Left ventricle myocardium inferior (tissue), 1 donor: Measurements from ENCODE around the gene AQR. TPM values are rescaled to one million over a fixed set of nuclear protein-coding genes. Genes with fewer than 3 reads are reported as not detected.

Experiments used
- DNase-seq: peaks from one replicate; pipeline ENCODE4 v3.0.0-alpha.2; 2020
- H3K27ac ChIP-seq: fragments of 200-600 bp; replicated peaks from 2 replicates; pipeline ENCODE4 v1.8.0; 2021
- H3K27me3 ChIP-seq: fragments of 200-600 bp; 2 replicates; pipeline ENCODE4 v1.8.0; 2021; ENCODE audit warnings: low read depth
- H3K36me3 ChIP-seq: fragments of 200-600 bp; 2 replicates; pipeline ENCODE4 v1.8.0; 2021
- H3K4me1 ChIP-seq: fragments of 200-600 bp; 2 replicates; pipeline ENCODE4 v1.8.0; 2021
- H3K4me3 ChIP-seq: fragments of 200-600 bp; 2 replicates; pipeline ENCODE4 v1.8.0; 2021; ENCODE audit warnings: mild to moderate bottlenecking, moderate library complexity
- H3K9me3 ChIP-seq: fragments of 200-600 bp; replicated peaks from 2 replicates; pipeline ENCODE4 v1.8.0; 2021
- intact Hi-C: fragments of 100-400 bp; cut with micrococcal nuclease; formaldehyde crosslinking; loops from one replicate; pipeline ENCODE4 v1.11.0; 2022
- total RNA-seq: library from RNA; stranded (reverse); fragmentation: NEBNext Ultra II Directional; extraction: Animal tissue kit (Norgen Biotek cat#: 25700); gene quantifications from one replicate; pipeline ENCODE4 v1.2.1, GENCODE V29; 2021
- TF ChIP-seq, protein P1 (sequence below): fragments of 200-600 bp; IDR thresholded peaks from 2 replicates; pipeline ENCODE4 v1.8.0; 2021; ENCODE audit warnings: antibody characterized with exemption, mild to moderate bottlenecking, borderline replicate concordance
- donor health status: DM: no; HTN: yes; CAD: no; lungs with severe emphysema.

The AQR gene
- total RNA-seq, 1 donor from 2014 or later: 9.8 TPM

DNA sequence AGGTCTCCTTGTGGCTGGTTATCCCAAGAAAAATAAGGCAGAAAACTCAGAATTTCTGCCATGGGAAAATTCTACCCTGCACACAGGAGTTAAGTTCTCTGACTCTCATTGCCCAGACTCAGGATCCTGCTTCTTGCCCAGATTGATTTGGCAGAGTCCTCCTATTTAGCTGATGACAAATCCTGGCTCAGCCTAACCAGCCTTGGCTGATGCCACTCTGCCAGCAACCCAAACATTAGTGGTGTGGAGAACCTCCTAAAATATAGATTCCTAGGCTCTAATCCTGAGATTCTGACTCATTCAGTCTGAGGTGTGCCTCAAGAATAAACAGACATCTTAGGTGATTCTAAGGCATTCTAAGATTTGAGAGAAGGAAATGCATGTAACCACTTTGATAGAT, 113.6 kb downstream of the AQR start:
- TF ChIP-seq, protein P1, sequence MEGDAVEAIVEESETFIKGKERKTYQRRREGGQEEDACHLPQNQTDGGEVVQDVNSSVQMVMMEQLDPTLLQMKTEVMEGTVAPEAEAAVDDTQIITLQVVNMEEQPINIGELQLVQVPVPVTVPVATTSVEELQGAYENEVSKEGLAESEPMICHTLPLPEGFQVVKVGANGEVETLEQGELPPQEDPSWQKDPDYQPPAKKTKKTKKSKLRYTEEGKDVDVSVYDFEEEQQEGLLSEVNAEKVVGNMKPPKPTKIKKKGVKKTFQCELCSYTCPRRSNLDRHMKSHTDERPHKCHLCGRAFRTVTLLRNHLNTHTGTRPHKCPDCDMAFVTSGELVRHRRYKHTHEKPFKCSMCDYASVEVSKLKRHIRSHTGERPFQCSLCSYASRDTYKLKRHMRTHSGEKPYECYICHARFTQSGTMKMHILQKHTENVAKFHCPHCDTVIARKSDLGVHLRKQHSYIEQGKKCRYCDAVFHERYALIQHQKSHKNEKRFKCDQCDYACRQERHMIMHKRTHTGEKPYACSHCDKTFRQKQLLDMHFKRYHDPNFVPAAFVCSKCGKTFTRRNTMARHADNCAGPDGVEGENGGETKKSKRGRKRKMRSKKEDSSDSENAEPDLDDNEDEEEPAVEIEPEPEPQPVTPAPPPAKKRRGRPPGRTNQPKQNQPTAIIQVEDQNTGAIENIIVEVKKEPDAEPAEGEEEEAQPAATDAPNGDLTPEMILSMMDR: no peak
- Histone ChIP-seq H3K4me1 (peaks cover 33% of the 10 kb centered on the region), H3K36me3 (peaks cover 57% of the 10 kb centered on the region), H3K4me3 (no peak overlapping the region), H3K27me3 (no peaks in the 10 kb centered on the region), H3K27ac (peak overlapping the region; percentile 38), H3K9me3 (no peaks in the 10 kb centered on the region)
- DNase-seq: no peak
- intact Hi-C loops: loop anchor here (10.0 kb wide), 1 partner anchor 51 kb away; no protein-coding TSS in a partner anchor

GRCh38 chr15:34855413-34855812, 114.1 kb downstream of the AQR start:
- peaks cover 33% of the 10 kb centered on the region for H3K4me1 ChIP-seq
- no peak for DNase-seq
- peak overlapping the region; percentile 38 for H3K27ac ChIP-seq
- TF ChIP-seq, protein P1: no peak
- H3K9me3 ChIP-seq: no peaks in the 10 kb centered on the region
- H3K36me3 ChIP-seq: peaks cover 52% of the 10 kb centered on the region
- no peaks in the 10 kb centered on the region for H3K27me3 ChIP-seq
- intact Hi-C loops: loop anchor here (10.0 kb wide), 1 partner anchor 51 kb away; no protein-coding TSS in a partner anchor
- no peak overlapping the region for H3K4me3 ChIP-seq

GRCh38 chr15:34854232-34854631, 115.3 kb downstream of the AQR start:
- TF ChIP-seq, protein P1: no peak
- H3K27me3 ChIP-seq: no peaks in the 10 kb centered on the region
- no peak overlapping the region for H3K27ac ChIP-seq
- no peak overlapping the region for H3K4me3 ChIP-seq
- DNase-seq: no peak
- no peaks in the 10 kb centered on the region for H3K9me3 ChIP-seq
- intact Hi-C loops: loop anchor here (10.0 kb wide), 1 partner anchor 49 kb away; no protein-coding TSS in a partner anchor
- H3K36me3 ChIP-seq: peaks cover 40% of the 10 kb centered on the region
- peaks cover 33% of the 10 kb centered on the region for H3K4me1 ChIP-seq

DNA sequence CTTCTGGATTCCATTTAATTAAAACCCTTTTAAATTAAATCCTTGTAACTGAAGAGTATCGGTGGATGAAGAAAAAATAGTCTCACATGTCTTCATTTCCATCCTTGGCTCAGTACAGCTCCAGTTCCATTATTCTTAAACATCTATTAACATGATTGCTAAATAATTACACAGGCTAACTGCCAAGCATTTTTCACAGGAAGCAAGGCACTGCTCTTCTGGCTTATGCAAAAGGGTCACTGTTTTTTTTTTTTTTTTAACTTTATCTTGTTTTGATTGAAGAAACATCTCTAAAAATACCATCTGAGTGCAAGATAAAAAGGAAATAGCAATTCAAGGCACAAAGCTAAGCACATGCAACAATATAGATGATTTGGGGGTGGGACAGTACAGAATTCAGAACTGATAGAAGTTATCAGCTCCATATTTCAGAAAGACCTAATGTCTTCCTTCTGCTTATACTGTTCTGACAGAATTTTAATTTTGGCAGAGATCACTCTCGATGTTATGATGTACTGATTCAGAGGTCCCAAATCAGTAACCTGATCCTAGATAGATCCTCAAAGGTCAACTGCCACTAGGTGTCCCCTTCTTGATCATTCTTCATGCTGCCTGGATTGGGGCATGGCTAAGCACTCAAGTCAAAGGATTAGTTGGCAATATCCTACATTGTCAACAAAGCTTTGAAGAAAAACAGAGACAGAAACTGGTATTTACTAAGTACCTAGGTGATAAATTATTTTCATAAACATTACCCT, 116.4 kb downstream of the AQR start:
- Histone ChIP-seq H3K4me3 (peak overlapping the region; percentile 4), H3K36me3 (peaks cover 30% of the 10 kb centered on the region), H3K27ac (peak overlapping the region; percentile 50), H3K9me3 (no peaks in the 10 kb centered on the region), H3K27me3 (no peaks in the 10 kb centered on the region), H3K4me1 (peaks cover 33% of the 10 kb centered on the region)
- intact Hi-C loops: loop anchor here (10.0 kb wide), 1 partner anchor 48 kb away; no protein-coding TSS in a partner anchor
- TF ChIP-seq, protein P1: no peak
- no peak for DNase-seq

DNA sequence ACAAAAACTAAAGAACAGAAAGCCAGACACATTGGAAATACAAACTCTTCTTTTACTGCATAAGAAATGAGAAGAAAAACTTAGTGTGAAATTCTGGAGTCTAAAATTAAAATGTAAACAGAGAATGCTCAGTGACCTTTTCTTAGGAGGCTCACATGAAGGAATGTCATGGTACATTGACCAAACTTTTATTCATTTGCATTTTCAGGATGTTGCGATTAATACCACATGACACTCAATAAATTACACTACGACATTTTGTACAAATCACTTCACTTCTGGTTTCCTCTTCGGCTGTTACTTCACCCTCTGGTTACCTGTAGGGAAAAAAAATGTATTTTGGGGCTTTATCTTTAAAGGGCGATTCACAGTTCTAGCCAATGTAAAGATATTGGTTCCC, 117.8 kb downstream of the AQR start:
- DNase-seq: no peak
- intact Hi-C loops: loop anchor here (10.0 kb wide), 1 partner anchor 47 kb away; no protein-coding TSS in a partner anchor
- TF ChIP-seq, protein P1: no peak
- H3K36me3 ChIP-seq: peaks cover 17% of the 10 kb centered on the region
- H3K4me1 ChIP-seq: peaks cover 33% of the 10 kb centered on the region
- no peaks in the 10 kb centered on the region for H3K27me3 ChIP-seq
- no peaks in the 10 kb centered on the region for H3K9me3 ChIP-seq
- H3K27ac ChIP-seq: no peak overlapping the region
- H3K4me3 ChIP-seq: no peak overlapping the region
